GM23248 (cell line): ENCODE measurements around the gene BAIAP2L2.

Experiments
- EZH2 ChIP-seq: fragments of 200-600 bp; sonication (generic); IDR thresholded peaks from 2 replicates; pipeline ENCODE4 v1.6.1; 2018; ENCODE audit warnings: antibody characterized with exemption, mild to moderate bottlenecking; ENCODE audit not compliant: insufficient read depth, poor library complexity, severe bottlenecking
- EZH2phosphoT487 ChIP-seq: fragments of 200-600 bp; sonication (generic); IDR thresholded peaks from 2 replicates; pipeline ENCODE4 v1.6.1; 2018; ENCODE audit warnings: antibody characterized with exemption, moderate library complexity, mild to moderate bottlenecking, low read depth; ENCODE audit not compliant: insufficient read depth

- TF ChIP-seq EZH2 = no peak
- TF ChIP-seq EZH2phosphoT487 = no peak
Measured at GRCh38 chr22:38038890-38039812, 71.3 kb downstream of the BAIAP2L2 start.
